ENCODE measurements around the gene TDRD7. TPM values are rescaled to one million over a fixed set of nuclear protein-coding genes. Genes with fewer than 3 reads are reported as not detected.
A peak's percentile ranks its signal among the peaks of the same experiment; 100 is the strongest.

Gene TDRD7
- total and polyA plus RNA-seq, 2 of the 13 experiments (the other 11 are each of a cell fraction or from before 2014, with no cell fraction given), result 9.8 to 15.5 TPM

GRCh38 chr9:97398999-97399758, 12.7 kb upstream of the TDRD7 start (continued):
- TF ChIP-seq HIVEP1 (CRISPR knock-in tag; IDR thresholded peaks at IDR 0.05) (no peak), ZNF737 (CRISPR knock-in tag; IDR thresholded peaks at IDR 0.05; ENCODE audit: borderline replicate concordance) (no peak), PRPF4 (IDR thresholded peaks at IDR 0.05; ENCODE audit: low read depth, low read length, poor library complexity, severe bottlenecking) (no peak), ZNF562 (CRISPR knock-in tag; IDR thresholded peaks at IDR 0.05; ENCODE audit: borderline replicate concordance) (no peak), RBFOX2 (IDR thresholded peaks at IDR 0.05; ENCODE audit: low read depth, low read length) (no peak), CTCF (CRISPR knock-in tag; IDR thresholded peaks at IDR 0.05) (peak; percentile 94), SCMH1 (CRISPR knock-in tag; IDR thresholded peaks at IDR 0.05; ENCODE audit: borderline replicate concordance) (no peak), ZBTB43 (CRISPR knock-in tag; conservative IDR thresholded peaks at IDR 0.05) (no peak), NPAS2 (CRISPR knock-in tag; IDR thresholded peaks at IDR 0.05; ENCODE audit: borderline replicate concordance) (no peak), KIAA2018 (CRISPR knock-in tag; IDR thresholded peaks at IDR 0.05; ENCODE audit: borderline replicate concordance) (no peak), ZNF616 (CRISPR knock-in tag; IDR thresholded peaks at IDR 0.05; ENCODE audit: low read depth) (no peak), ZNF775 (CRISPR knock-in tag; IDR thresholded peaks at IDR 0.05; ENCODE audit: borderline replicate concordance) (no peak), ZNF263 (CRISPR knock-in tag; IDR thresholded peaks at IDR 0.05) (no peak; the same call in 1 of the 2 replicates), KDM5B (CRISPR knock-in tag; IDR thresholded peaks at IDR 0.05; ENCODE audit: borderline replicate concordance) (no peak), SMAD3 (CRISPR knock-in tag; IDR thresholded peaks at IDR 0.05) (no peak), ZEB1 (IDR thresholded peaks at IDR 0.05; ENCODE audit: insufficient replicate concordance, low read depth) (no peak), ZNF580 (CRISPR knock-in tag; IDR thresholded peaks at IDR 0.05; ENCODE audit: borderline replicate concordance, low read depth) (peak; percentile 58; the same call in 1 of the 2 replicates), TP53 (CRISPR knock-in tag; conservative IDR thresholded peaks at IDR 0.05) (no peak)

Measured in HepG2 (cell line).